Lower leg skin (tissue), 3 donors: Measurements from ENCODE around the gene S1PR3.

Experiments
- POLR2A ChIP-seq, 2 donors: fragments of 450-650 bp; IDR thresholded peaks; one replicate each; pipeline ENCODE4 v1.6.1; 2016 to 2017; ENCODE audit warnings: antibody characterized with exemption in 2 of 2, mild to moderate bottlenecking in 1 of 2, moderate library complexity in 1 of 2
- TF ChIP-seq, protein P1 (sequence below), 3 donors: fragments of 450-650 bp; IDR thresholded peaks; one replicate each; pipeline ENCODE4 v1.5.1; 2016; ENCODE audit warnings: antibody characterized with exemption in 3 of 3, mild to moderate bottlenecking in 3 of 3, moderate library complexity in 2 of 3

- TF ChIP-seq, protein P1, sequence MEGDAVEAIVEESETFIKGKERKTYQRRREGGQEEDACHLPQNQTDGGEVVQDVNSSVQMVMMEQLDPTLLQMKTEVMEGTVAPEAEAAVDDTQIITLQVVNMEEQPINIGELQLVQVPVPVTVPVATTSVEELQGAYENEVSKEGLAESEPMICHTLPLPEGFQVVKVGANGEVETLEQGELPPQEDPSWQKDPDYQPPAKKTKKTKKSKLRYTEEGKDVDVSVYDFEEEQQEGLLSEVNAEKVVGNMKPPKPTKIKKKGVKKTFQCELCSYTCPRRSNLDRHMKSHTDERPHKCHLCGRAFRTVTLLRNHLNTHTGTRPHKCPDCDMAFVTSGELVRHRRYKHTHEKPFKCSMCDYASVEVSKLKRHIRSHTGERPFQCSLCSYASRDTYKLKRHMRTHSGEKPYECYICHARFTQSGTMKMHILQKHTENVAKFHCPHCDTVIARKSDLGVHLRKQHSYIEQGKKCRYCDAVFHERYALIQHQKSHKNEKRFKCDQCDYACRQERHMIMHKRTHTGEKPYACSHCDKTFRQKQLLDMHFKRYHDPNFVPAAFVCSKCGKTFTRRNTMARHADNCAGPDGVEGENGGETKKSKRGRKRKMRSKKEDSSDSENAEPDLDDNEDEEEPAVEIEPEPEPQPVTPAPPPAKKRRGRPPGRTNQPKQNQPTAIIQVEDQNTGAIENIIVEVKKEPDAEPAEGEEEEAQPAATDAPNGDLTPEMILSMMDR (IDR thresholded peaks at IDR 0.05) = no peak
- TF ChIP-seq POLR2A (IDR thresholded peaks at IDR 0.05) = no peak
Measured at GRCh38 chr9:88950341-88951154, 40.7 kb upstream of the S1PR3 start.
